Left lobe of liver (tissue), 2 donors: ENCODE measurements around the gene CNTNAP5. TPM values are rescaled to one million over a fixed set of nuclear protein-coding genes. Genes with fewer than 3 reads are reported as not detected.
A peak's percentile ranks its signal among the peaks of the same experiment; 100 is the strongest.
"Not testable (repeated sequence)": the region's sequence is repeated elsewhere in the genome, so short reads cannot be mapped to it uniquely, and the experiment has no call there.

ENCODE experiments used
- ATAC-seq: fragments of 200-7000 bp; cut with Tn5 transposase; one replicate; pipeline ENCODE4 v1.9.1; 2020; ENCODE audit warnings: mild to moderate bottlenecking, moderate library complexity
- DNase-seq: peaks from one replicate; pipeline ENCODE4 v3.0.0-alpha.2; 2020; ENCODE audit warnings: low spot score
- total RNA-seq: library from RNA; stranded (reverse); gene quantifications from one replicate; pipeline ENCODE4 v1.2.1, GENCODE V29; 2021
- donor health status: DM: no; HTN: no; CAD: no; lungs with moderate emphysema.
- donor health status: DM: no; HTN: yes; CAD: no.

Gene CNTNAP5
- total RNA-seq, 1 donor from 2014 or later, result not detected

DNA sequence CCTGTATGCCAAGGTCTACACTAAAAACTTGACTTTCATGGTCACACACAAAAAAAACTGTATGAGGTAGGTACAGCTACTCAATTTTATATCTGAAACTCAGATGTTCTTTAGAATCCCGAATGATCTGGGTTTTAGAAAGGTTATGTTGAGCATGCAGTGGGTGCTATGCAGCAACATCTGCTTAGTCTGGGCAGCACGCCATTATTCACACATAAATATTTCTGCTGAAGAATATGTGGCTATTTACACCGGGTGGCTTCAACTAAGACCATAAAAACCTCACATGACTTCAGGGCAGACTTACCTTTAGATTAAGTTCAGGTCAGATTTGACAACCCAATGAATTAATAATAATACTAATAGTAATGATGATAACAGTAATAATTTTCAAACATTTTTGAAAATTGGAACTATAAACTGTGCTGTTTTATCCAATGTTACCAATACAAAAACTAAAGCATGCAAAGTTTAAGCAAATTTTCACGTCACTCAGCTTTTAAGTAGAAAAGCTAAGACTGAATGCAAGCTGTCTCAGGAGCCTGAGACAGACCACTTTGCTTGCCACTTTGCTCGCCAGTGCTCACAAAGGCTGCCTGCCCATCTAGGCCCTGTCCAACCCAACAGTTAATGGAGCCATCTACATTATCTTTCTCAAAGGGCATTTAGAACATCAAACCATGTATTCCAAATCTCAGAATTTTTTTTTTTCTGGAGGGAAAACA lies 292.0 kb downstream of the CNTNAP5 start:
- DNase-seq (no peak), ATAC-seq (no peak)

- ATAC-seq (no peak), DNase-seq (no peak)
Measured at GRCh38 chr2:124317628-124318027, 292.5 kb downstream of the CNTNAP5 start.

DNA sequence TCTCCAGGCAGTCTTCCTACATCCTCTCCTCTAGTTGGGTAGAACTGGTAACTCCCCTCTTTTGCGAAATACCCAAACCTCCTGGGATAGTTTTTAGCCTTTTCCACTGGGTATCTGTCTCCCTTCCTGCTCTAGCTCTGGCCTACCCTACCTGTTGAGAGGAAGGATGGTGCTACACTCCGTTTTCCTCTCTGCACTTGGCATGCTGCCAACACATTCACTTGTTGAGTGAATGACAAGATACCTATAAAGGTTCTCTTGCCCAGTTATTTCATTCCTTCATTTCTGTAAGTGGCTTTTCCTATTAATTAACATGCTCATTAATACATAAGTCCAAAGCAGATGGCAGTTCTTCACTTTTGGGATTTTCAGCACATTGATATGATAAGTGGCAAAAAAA lies 293.8 kb downstream of the CNTNAP5 start:
- DNase-seq (no peak), ATAC-seq (no peak)

DNA sequence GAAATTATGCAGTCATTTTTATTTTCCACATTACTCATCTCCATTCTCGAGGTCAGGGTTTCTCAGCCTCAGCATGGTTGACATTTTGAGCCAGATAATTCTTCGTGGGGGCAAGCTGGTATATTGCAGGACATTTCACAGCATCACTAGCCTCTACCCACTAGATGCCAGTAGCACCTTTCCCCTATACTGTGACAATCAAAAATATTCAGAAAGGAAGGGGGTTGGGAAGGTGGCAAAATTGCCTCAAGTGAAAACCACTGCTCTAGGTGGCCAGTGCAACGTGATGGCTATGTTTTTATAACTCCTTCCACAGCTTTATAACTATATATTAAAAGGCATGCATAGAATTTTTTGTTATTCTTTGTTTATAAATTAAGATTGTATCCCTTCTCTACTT lies 294.5 kb downstream of the CNTNAP5 start:
- ATAC-seq (no peak), DNase-seq (no peak)

- no peak for ATAC-seq
- no peak for DNase-seq
Measured at GRCh38 chr2:124320051-124320688, 295.1 kb downstream of the CNTNAP5 start.

DNA sequence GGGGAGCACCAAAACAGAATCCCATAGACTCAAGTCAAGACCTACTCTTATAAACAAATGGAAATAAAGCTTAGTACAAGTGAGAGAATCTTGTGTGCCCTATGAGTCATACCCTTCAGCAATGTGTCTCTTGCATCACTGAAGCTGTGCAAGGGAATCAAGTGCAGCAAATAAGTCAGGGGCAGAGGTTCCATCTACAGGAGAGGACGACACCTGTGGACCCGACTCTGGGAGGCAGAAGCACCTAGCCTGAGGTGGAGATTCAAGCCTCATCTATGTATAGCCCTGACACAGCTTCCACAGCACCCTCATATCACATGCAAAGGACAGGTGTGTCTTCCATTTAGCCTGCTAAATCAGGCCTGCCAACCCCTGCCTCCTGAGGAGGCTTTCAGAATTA lies 298.2 kb downstream of the CNTNAP5 start:
- DNase-seq (no peak), ATAC-seq (no peak)

DNA sequence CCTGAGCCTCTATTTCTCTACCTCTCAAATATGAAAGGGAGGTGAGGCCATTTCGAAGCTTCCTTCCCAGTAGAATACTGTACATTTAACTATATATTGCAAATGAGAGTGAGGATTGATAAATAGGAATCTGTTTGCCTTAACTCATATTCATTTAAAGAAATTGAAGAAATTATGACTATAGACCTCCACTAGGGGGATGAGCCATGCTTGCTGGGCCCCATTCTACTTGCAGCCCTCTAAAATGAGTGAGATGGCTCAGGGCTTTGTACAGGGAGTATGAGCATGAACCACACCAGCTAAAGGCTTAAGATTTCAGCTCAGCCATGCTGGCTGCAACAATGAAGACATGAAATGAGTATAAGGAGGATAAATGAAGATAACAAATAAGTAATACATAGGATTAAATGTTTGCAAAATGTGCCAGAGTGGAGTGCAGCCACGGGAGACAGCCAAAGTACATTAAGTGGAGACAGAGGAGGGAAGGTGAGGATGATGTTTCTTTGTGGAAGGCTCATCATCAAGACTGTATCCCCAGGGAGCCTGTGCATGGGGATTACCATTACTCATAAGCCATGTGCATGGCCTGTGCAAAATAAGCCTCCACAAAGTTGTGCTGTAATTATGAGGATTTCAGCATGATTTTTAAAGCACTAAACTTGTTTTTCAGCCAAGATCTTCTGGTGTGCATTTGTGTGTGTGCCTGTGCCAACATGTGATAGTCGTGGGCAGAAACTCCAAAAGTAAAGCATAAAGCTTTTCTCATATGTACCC lies 300.8 kb downstream of the CNTNAP5 start:
- DNase-seq, result no peak
- ATAC-seq, result peak; percentile 83

- ATAC-seq, result no peak
- DNase-seq, result no peak
Measured at GRCh38 chr2:124327303-124327702, 302.2 kb downstream of the CNTNAP5 start.

- no peak for DNase-seq
- ATAC-seq, result no peak
Measured at GRCh38 chr2:124328397-124328796, 303.3 kb downstream of the CNTNAP5 start.

DNA sequence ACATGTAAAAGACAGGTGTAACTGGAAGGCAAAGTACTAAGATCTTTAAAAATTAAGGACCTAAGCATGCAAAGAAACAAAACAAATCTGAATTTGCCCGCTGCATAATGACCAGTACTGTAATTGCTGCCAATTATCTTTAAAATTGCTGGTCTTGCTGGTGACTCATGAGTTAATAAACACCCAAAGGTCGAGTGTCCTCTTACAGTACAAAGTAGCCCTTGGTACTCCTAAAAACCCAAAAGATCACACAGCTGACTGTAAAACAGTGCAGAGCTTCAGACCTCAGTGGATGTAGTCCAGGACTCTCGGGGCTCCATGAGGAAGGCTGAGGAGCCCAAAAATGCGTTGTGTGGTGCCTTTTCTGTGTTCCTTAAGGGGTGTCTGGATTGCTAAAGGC lies 308.7 kb downstream of the CNTNAP5 start:
- no peak for DNase-seq
- ATAC-seq, result peak; percentile 37

GRCh38 chr2:124335058-124335457 lies 310.0 kb downstream of the CNTNAP5 start:
- ATAC-seq, result no peak
- no peak for DNase-seq

GRCh38 chr2:124339709-124340108 lies 314.6 kb downstream of the CNTNAP5 start:
- no peak for DNase-seq
- ATAC-seq, result no peak

DNA sequence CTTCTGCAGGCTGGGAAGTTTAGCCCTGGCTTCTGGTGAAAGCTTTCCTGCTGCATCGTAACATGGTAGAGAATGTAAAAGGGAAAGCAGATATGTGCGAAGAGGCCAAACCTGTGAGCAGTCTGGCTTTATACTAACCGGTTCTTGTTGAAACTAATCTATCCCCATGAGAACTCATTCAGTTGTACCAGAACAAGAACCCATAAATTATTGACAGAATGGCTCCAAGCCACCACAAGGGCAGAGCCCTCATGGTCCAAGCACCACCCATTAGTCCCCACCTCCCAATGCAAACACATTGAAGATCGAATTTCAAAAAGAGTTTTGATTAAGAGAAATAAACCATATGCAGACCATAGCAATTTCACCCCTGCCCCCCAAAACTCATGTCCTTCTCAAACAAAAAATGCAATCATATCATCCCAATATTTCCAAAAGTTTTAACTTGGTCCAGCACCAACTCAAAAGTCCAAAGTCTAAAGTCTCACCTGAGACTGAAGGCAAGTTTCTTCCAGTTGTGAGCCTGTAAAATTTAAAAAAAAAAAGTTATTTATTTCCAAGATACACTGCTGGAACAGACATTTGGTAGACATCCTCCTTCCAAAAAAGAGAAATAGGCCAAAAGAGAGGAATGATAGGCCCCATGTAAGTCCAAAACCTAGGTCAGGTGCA lies 318.9 kb downstream of the CNTNAP5 start:
- peak; percentile 60 for DNase-seq
- ATAC-seq, result peak; percentile 98

- DNase-seq, result no peak
- ATAC-seq, result no peak
Measured at GRCh38 chr2:124347209-124347608, 322.1 kb downstream of the CNTNAP5 start.

DNA sequence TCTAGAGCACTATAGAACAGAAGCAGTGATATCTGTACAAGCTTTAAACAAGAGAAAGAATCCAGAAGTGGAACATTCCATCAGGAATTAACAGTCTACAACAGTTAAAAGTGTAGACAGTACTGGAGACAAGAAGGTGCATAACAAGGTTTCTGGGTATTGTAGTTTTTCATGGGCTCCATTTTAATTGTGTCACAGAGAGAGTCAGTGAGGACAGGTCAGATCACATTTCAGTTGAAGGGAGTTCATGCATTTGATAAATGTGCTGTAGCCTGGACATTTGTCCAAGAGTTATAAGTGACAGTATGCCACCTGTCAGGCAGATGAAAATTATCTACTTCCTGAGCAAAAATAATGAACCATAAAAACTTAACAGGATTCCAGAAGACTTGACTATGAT lies 328.6 kb downstream of the CNTNAP5 start:
- DNase-seq (no peak), ATAC-seq (no peak)

DNA sequence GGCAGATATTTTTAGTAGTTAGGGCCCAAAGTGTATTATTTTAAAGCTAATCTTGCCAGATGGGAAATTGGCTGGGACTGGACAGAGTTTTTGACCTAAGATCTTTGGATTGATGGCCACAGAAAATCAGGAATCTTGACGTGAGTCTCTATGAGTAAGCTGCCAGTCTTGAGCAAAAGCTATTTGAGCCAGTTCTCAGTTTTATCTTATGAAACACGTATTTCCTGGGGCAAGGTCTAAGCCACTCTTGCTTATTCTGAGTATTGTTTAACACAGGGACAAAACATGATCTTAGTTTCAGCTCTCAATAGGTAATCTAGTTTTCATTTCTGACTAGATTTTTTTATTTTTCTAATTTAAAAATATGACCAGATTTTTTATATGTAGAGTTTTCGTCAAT lies 329.4 kb downstream of the CNTNAP5 start:
- DNase-seq (no peak), ATAC-seq (no peak)

DNA sequence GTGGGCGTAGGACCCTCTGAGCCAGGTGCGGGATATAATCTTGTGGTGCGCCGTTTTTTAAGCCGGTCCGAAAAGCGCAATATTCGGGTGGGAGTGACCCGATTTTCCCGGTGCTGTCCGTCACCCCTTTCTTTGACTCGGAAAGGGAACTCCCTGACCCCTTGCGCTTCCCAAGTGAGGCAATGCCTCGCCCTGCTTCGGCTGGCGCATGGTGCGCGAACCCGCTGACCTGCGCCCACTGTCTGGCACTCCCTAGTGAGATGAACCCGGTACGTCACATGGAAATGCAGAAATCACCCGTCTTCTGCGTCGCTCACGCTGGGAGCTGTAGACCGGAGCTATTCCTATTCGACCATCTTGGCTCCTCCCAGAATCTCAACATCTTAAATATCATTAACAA lies 336.9 kb downstream of the CNTNAP5 start:
- DNase-seq, ATAC-seq: not testable (repeated sequence)

DNA sequence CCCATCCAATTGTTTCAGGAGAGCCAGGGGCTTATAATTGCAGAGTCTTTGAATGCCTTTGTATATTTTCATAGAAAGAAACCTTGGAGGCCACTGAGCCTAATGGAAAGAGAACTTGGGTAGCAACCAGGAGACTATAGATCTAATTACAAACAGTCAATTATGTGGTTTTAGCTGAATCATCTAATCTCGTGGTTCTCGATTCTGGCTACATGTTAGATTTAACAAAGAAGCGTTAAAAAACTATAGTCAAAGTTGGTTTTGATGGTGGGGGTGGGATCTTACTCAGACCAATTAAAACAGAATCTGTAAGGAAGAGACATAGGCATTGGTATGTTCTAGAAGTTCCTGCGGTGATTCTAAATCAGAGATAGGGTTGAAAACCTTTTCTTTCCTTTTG lies 344.1 kb downstream of the CNTNAP5 start:
- ATAC-seq, result no peak
- no peak for DNase-seq

GRCh38 chr2:124380221-124380749 lies 355.2 kb downstream of the CNTNAP5 start:
- ATAC-seq, result no peak

GRCh38 chr2:124382067-124382618 lies 357.1 kb downstream of the CNTNAP5 start:
- DNase-seq (no peak), ATAC-seq (no peak)

More at GRCh38 chr2:124380221-124380749, 355.2 kb downstream of the CNTNAP5 start:
- DNase-seq, result no peak

DNA sequence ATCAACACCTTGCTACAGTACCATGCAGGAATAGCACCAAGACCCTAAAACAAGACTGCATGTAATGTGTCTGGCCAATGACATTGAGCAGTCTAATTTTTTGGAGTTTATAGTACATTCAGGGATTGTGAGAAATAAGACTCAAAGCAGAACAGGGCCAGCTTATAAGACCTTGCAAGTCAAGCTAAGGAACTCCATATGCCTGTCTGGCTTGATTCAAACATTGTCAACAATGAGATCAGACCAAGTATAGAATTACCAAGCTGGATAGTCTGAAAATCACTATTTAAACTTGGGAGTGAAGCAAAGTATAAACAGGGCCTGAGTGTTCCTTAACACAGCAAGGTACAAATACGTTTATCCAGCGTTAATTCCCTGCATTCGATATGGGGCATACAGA lies 370.9 kb downstream of the CNTNAP5 start:
- DNase-seq, result no peak
- no peak for ATAC-seq
